ENCODE data around the gene HOXB8. TPM values are rescaled to one million over a fixed set of nuclear protein-coding genes. Genes with fewer than 3 reads are reported as not detected.

Gene HOXB8
- total RNA-seq, 4 donors from 2014 or later = 1.4 TPM; not detected in 3

DNA sequence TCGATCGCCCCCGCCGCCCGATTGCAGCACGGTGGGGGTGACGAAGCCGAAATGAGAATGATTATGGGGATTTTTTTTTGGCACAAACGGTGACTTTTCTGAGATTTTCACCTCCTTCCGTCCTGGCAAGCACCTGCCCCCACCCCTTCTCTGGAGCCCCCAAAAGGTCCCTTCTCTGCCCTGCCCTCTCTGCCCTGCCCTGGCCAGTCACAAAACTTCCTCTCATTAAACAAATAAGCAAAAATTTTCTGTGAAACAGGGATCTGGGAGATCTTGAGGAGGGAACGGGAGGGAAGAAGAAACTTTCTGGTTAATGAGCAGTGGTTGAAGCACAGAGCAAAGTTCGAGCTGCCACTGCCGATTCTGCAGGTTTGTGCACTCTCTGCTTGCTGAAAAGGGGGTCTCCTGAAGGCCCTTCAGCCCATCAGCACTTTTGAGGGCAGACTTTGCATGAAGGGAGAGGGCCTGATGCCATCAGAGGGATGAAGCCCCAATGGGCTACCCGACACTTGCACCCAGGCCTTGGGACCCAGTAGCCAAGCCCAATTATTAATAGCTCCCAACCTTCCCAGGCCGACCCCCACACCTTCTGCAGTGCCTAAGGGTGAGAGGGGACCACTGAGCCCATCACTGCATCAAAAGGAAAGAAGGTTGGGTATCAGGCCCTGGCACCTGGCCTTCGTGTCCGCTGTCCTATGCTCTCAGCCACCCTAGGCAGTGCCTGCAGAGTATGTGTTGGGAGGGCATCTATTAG is 1.0 kb upstream of the HOXB8 start:
- no peak overlapping the region for H3K4me3 ChIP-seq (replicated peaks in 1 of 3)
- H3K27me3 ChIP-seq = peaks cover 94% of the 10 kb centered on the region
- no peak for TF ChIP-seq CTCF (IDR thresholded peaks at IDR 0.05)
- H3K4me1 ChIP-seq = peaks cover 4 to 29% of the 10 kb centered on the region in 2 donors
- WGBS, 2 donors = 14 to 22% methylated on average over 15 to 17 of the region's 17 CpGs
- H3K36me3 ChIP-seq = no peaks in the 10 kb centered on the region
- intact Hi-C loops (cut with DNase I) = loop anchor here (10.0 kb wide), 1 partner anchor 281 kb away; no protein-coding TSS in a partner anchor
- no peaks in the 10 kb centered on the region for H3K9me3 ChIP-seq
- no peak for DNase-seq
- H3K27ac ChIP-seq = no peak overlapping the region

- H3K36me3 ChIP-seq = no peaks in the 10 kb centered on the region
- no peak overlapping the region for H3K4me3 ChIP-seq (replicated peaks in 1 of 3)
- H3K9me3 ChIP-seq = no peaks in the 10 kb centered on the region
- peaks cover 13 to 41% of the 10 kb centered on the region in 2 donors for H3K4me1 ChIP-seq
- 6 to 9% methylated on average over 27 to 37 of the region's 55 CpGs for WGBS, 2 donors
- TF ChIP-seq CTCF (IDR thresholded peaks at IDR 0.05) (no peak), POLR2A (IDR thresholded peaks at IDR 0.05) (no peak)
- H3K27ac ChIP-seq = no peak overlapping the region
- H3K27me3 ChIP-seq = peaks cover 92% of the 10 kb centered on the region
- intact Hi-C loops (cut with DNase I) = loop anchor here (10.0 kb wide), 1 partner anchor 279 kb away; no protein-coding TSS in a partner anchor
- no peak for DNase-seq
These were observed 1.0 kb downstream of the HOXB8 start for GRCh38 chr17:48613862-48614694.

DNA sequence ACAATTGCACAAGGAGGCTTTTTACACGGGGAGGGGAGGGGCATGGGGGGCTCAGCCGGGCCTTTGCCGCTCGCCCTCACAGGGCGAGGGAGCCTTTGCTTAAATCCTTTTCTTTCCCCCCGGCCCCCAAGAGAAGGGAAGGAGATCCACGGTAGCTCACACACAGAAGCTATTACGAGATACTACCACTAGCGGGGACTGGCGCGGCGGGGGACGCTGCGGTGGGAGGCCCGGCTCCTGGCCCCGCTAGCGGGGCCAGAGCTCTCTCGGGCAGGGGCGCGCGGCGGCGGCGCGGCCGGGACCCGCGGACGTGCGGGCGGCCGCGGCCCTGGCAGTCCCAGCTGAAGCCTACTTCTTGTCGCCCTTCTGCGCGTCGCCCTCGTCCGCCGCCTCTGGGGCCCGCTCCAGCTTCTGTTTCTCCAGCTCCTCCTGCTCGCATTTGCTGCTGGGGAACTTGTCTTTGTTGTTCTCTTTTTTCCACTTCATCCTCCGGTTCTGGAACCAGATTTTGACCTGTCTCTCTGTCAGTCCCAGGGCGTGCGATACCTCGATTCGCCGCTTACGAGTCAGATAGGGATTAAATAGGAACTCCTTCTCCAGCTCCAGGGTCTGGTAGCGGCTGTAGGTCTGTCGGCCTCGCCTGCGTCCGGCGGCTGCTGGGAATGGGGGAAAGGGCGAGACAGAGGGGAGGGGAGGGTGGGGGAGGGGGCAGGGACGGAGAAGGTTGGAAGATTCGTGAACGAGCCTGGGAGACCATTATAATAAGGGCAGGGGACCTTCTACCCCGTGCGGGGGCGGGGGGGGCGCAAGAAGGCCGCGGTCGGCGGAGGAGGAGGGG is 2.0 kb downstream of the HOXB8 start:
- intact Hi-C loops (cut with DNase I) = loop anchor here (10.0 kb wide), 1 partner anchor 278 kb away; no protein-coding TSS in a partner anchor
- H3K4me1 ChIP-seq = peaks cover 13 to 41% of the 10 kb centered on the region in 2 donors
- 3 to 6% methylated on average over 62 to 65 of the region's 67 CpGs for WGBS, 2 donors
- TF ChIP-seq POLR2A (IDR thresholded peaks at IDR 0.05) (no peak), CTCF (IDR thresholded peaks at IDR 0.05) (peak in 1 of 6 experiments; percentile 30)
- no peak overlapping the region for H3K27ac ChIP-seq
- no peaks in the 10 kb centered on the region for H3K9me3 ChIP-seq
- H3K4me3 ChIP-seq (replicated peaks in 1 of 3) = no peak overlapping the region
- no peak for DNase-seq
- H3K27me3 ChIP-seq = peaks cover 83% of the 10 kb centered on the region
- no peaks in the 10 kb centered on the region for H3K36me3 ChIP-seq

GRCh38 chr17:48612456-48612853 is 2.6 kb downstream of the HOXB8 start:
- intact Hi-C loops (cut with DNase I) = loop anchor here (10.0 kb wide), 1 partner anchor 278 kb away; no protein-coding TSS in a partner anchor
- H3K27me3 ChIP-seq = peaks cover 77% of the 10 kb centered on the region
- H3K9me3 ChIP-seq = no peaks in the 10 kb centered on the region
- no peak overlapping the region for H3K27ac ChIP-seq
- no peaks in the 10 kb centered on the region for H3K36me3 ChIP-seq
- no peak overlapping the region for H3K4me3 ChIP-seq (replicated peaks in 1 of 3)
- H3K4me1 ChIP-seq = peaks cover 13 to 41% of the 10 kb centered on the region in 2 donors
- no peak for TF ChIP-seq POLR2A (IDR thresholded peaks at IDR 0.05)
- TF ChIP-seq CTCF (IDR thresholded peaks at IDR 0.05) = no peak
- no peak for DNase-seq
- WGBS, 2 donors = 5% methylated on average over 15 of the region's 15 CpGs
